ENCODE data around the gene ASB3.

- TF ChIP-seq POLR2A (IDR thresholded peaks at IDR 0.05) (no peak), POLR2AphosphoS5 (IDR thresholded peaks at IDR 0.05) (no peak)
- TF ChIP-seq, protein P1, sequence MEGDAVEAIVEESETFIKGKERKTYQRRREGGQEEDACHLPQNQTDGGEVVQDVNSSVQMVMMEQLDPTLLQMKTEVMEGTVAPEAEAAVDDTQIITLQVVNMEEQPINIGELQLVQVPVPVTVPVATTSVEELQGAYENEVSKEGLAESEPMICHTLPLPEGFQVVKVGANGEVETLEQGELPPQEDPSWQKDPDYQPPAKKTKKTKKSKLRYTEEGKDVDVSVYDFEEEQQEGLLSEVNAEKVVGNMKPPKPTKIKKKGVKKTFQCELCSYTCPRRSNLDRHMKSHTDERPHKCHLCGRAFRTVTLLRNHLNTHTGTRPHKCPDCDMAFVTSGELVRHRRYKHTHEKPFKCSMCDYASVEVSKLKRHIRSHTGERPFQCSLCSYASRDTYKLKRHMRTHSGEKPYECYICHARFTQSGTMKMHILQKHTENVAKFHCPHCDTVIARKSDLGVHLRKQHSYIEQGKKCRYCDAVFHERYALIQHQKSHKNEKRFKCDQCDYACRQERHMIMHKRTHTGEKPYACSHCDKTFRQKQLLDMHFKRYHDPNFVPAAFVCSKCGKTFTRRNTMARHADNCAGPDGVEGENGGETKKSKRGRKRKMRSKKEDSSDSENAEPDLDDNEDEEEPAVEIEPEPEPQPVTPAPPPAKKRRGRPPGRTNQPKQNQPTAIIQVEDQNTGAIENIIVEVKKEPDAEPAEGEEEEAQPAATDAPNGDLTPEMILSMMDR (IDR thresholded peaks at IDR 0.05) = no peak
Measured at GRCh38 chr2:53727921-53728320, 58.8 kb downstream of the ASB3 start.
